K562 (cell line): Measurements from ENCODE around the gene KCNMB4. TPM values are rescaled to one million over a fixed set of nuclear protein-coding genes. Genes with fewer than 3 reads are reported as not detected.

Experiments used
- ATAC-seq: fragments of 200-7000 bp; cut with Tn5 transposase; 3 replicates; pipeline ENCODE4 v1.9.1; 2020; ENCODE audit warnings: moderate library complexity
- BruUV-seq: library from RNA; stranded (reverse); fragments of 400-500 nt; replicated peaks from 2 replicates; lab custom pipeline; 2021; lab: Mats Ljungman, UMichigan
- CTCF ChIA-PET: fragments of 300-600 bp; formaldehyde crosslinking; extraction: SDS; loops from one replicate; lab custom pipeline; 2021; ENCODE audit warnings: low intra/inter-chr PET ratio; lab: Yijun Ruan, JAX
- POLR2A ChIA-PET: fragments of 300-600, 350-650 bp; sonication (Branson Sonifier 250); formaldehyde crosslinking; extraction: SDS; loops from one replicate; lab custom pipeline; 2021; ENCODE audit warnings: antibody characterized with exemption, inconsistent platforms; lab: Yijun Ruan, JAX
- DNase-seq, 4 experiments: peaks; one replicate each; pipeline versions ENCODE4 v3.0.0 to v3.0.0-alpha.2; 2011 to 2018; ENCODE audit warnings: low spot score in 3 of 4, mixed read lengths in 3 of 4; ENCODE audit errors: extremely low read depth in 1 of 4
- FAIRE-seq: peaks from 2 replicates; lab custom pipeline; 2011; peaks lifted over from hg19 to GRCh38; lab: Jason Lieb, UNC
- H2AFZ ChIP-seq: 2 replicates; pipeline ENCODE4 v1.6.0; 2011; ENCODE audit warnings: low read depth, low read length, control low read depth, inconsistent platforms
- H3K27ac ChIP-seq: fragments of 200-600 bp; 3 replicates; pipeline ENCODE4 v1.8.0; 2011; ENCODE audit warnings: low read depth, mild to moderate bottlenecking, control low read depth, inconsistent platforms, low read length, moderate library complexity, mixed read lengths; ENCODE audit errors: extremely low read depth
- H3K27me3 ChIP-seq, 2 experiments: fragments of 300-600 bp in 1 of 2; 2 replicates in 1 of 2; 3 replicates in 1 of 2; pipeline versions ENCODE4 v1.6.0 to v1.8.0; 2011; ENCODE audit warnings: inconsistent platforms in 2 of 2, low read length in 2 of 2, mild to moderate bottlenecking in 1 of 2, mixed read lengths in 1 of 2, moderate library complexity in 1 of 2; ENCODE audit not compliant: control insufficient read depth in 2 of 2, insufficient read depth in 2 of 2
- H3K36me3 ChIP-seq: fragments of 300-600 bp; 3 replicates; pipeline ENCODE4 v1.8.0; 2011; ENCODE audit warnings: mild to moderate bottlenecking, low read length, inconsistent platforms; ENCODE audit not compliant: control insufficient read depth, insufficient read depth
- H3K4me1 ChIP-seq, 2 experiments: fragments of 200-600 bp in 1 of 2; replicated peaks in 1 of 2; 2 replicates in 1 of 2; 3 replicates in 1 of 2; pipeline versions ENCODE4 v1.5.1 to v1.8.0; 2011; ENCODE audit warnings: inconsistent platforms in 2 of 2, low read length in 2 of 2, mild to moderate bottlenecking in 1 of 2, mixed read lengths in 1 of 2, moderate library complexity in 1 of 2; ENCODE audit not compliant: control insufficient read depth in 2 of 2, insufficient read depth in 2 of 2
- H3K4me2 ChIP-seq: 2 replicates; pipeline ENCODE4 v1.6.1; 2011; ENCODE audit warnings: low read length, control low read depth, inconsistent platforms, mixed read lengths; ENCODE audit not compliant: insufficient read depth
- H3K4me3 ChIP-seq: fragments of 200-600 bp; sonication (generic), shearing (Covaris generic); 2 replicates; pipeline ENCODE4 v1.5.1; 2016; ENCODE audit warnings: control low read depth, inconsistent platforms
- H3K79me2 ChIP-seq: fragments of 200-600 bp; 3 replicates; pipeline ENCODE4 v1.8.0; 2011; ENCODE audit warnings: low read length, inconsistent platforms; ENCODE audit not compliant: control insufficient read depth, insufficient read depth
- H3K9ac ChIP-seq, 2 experiments: 2 replicates each; pipeline versions ENCODE4 v1.6.0 to v1.6.1; 2011; ENCODE audit warnings: low read depth in 2 of 2, low read length in 2 of 2, control low read depth in 1 of 2, inconsistent platforms in 1 of 2, mild to moderate bottlenecking in 1 of 2, mixed read lengths in 1 of 2; ENCODE audit not compliant: insufficient read depth in 1 of 2
- H3K9me1 ChIP-seq: one replicate; pipeline ENCODE4 v1.6.0; 2011; ENCODE audit warnings: inconsistent platforms, mild to moderate bottlenecking, low read length, moderate library complexity; ENCODE audit not compliant: control insufficient read depth, insufficient read depth
- H3K9me3 ChIP-seq: replicated peaks from 2 replicates; pipeline ENCODE4 v1.5.1; 2011; ENCODE audit warnings: low read depth, low read length, inconsistent platforms; ENCODE audit not compliant: control insufficient read depth, insufficient read depth
- H4K20me1 ChIP-seq: replicated peaks from 2 replicates; pipeline ENCODE4 v1.6.1; 2011; ENCODE audit warnings: low read length, inconsistent platforms, mixed read lengths; ENCODE audit not compliant: control insufficient read depth, insufficient read depth
- CAMTA2 ChIP-seq: fragments of 250-450 bp; sonication (Bioruptor Pico); conservative IDR thresholded peaks from 2 replicates; pipeline ENCODE4 v1.5.1; 2022
- CBX3 ChIP-seq, 2 experiments: IDR thresholded peaks; 1 replicate in 1 of 2; 2 replicates in 1 of 2; pipeline ENCODE4 v1.6.1; 2012; ENCODE audit warnings: inconsistent platforms in 2 of 2, low read length in 2 of 2, borderline replicate concordance in 1 of 2, control low read depth in 1 of 2
- FOXA1 ChIP-seq: fragments of 450-650 bp; IDR thresholded peaks from 2 replicates; pipeline ENCODE4 v1.6.1; 2016; ENCODE audit warnings: mild to moderate bottlenecking, borderline replicate concordance
- HNRNPK ChIP-seq: fragments of 200-400 bp; formaldehyde crosslinking; IDR thresholded peaks from one replicate; pipeline ENCODE4 v1.6.1; 2018; ENCODE audit warnings: mild to moderate bottlenecking, low read depth, low read length; ENCODE audit not compliant: poor library complexity, severe bottlenecking
- ILF3 ChIP-seq: fragments of 450-650 bp; IDR thresholded peaks from 2 replicates; pipeline ENCODE4 v1.6.1; 2018; ENCODE audit warnings: antibody characterized with exemption, mild to moderate bottlenecking, moderate library complexity, borderline replicate concordance
- LARP7 ChIP-seq: fragments of 450-650 bp; IDR thresholded peaks from 2 replicates; pipeline ENCODE4 v1.6.1; 2016
- NR2C1 ChIP-seq, 2 experiments: fragments of 450-650 bp; IDR thresholded peaks; 2 replicates each; pipeline ENCODE4 v1.6.1; 2017; ENCODE audit warnings: mild to moderate bottlenecking in 2 of 2, antibody characterized with exemption in 1 of 2, inconsistent platforms in 1 of 2, missing compliant biosample characterization in 1 of 2, missing genetic modification characterization in 1 of 2
- SIX5 ChIP-seq, 2 experiments: IDR thresholded peaks; 2 replicates each; pipeline ENCODE4 v1.6.1; 2011; ENCODE audit warnings: low read length in 2 of 2, borderline replicate concordance in 1 of 2, low read depth in 1 of 2, mild to moderate bottlenecking in 1 of 2, moderate library complexity in 1 of 2; ENCODE audit not compliant: insufficient read depth in 1 of 2
- ZNF239 ChIP-seq: fragments of 250-450 bp; sonication (Bioruptor Pico); IDR thresholded peaks from 2 replicates; pipeline ENCODE4 v1.4.0; 2020; ENCODE audit warnings: mild to moderate bottlenecking
- ZNF253 ChIP-seq: fragments of 250-450 bp; sonication (Bioruptor Pico); conservative IDR thresholded peaks from 2 replicates; pipeline ENCODE4 v1.6.1; 2021; ENCODE audit warnings: mild to moderate bottlenecking
- ZNF589 ChIP-seq: fragments of 200-800 bp; sonication (Bioruptor generic); IDR thresholded peaks from 2 replicates; pipeline ENCODE4 v1.6.1; 2016; ENCODE audit warnings: low read depth, missing genetic modification characterization, missing compliant biosample characterization
- ZNF695 ChIP-seq: fragments of 450-650 bp; formaldehyde crosslinking; IDR thresholded peaks from 2 replicates; pipeline ENCODE4 v1.4.0; 2020; ENCODE audit warnings: mild to moderate bottlenecking, moderate library complexity
- WGBS: fragments of 100-300 bp; shearing (Covaris generic); methylation state at CpG from one replicate; pipeline ENCODE4 v1.1.6; 2016; ENCODE audit warnings: low coverage, mixed read lengths; ENCODE audit not compliant: insufficient coverage; ENCODE audit errors: missing lambda C conversion rate; 5-methylcytosine and 5-hydroxymethylcytosine counted together
- in situ Hi-C: fragments of 300-500 bp; cut with MboI; formaldehyde crosslinking; loops from 4 replicates; pipeline ENCODE4 v1.15.0; 2018; ENCODE audit warnings: inconsistent platforms, mixed read lengths
- intact Hi-C: fragments of 100-400 bp; cut with micrococcal nuclease; formaldehyde crosslinking; loops from 2 replicates; pipeline ENCODE4 v1.14.2; 2022
- polyA plus RNA-seq, 8 experiments: library from polyadenylated mRNA; depleted of rRNA in 4 of 8; stranded (reverse) in 5 of 8; unstranded in 3 of 8; fragments of >200 nt; fragmentation: Nextera tagmentation in 2 of 8; fragmentation: Illumina TruSeq in 1 of 8; extraction: Ambion mirVana in 2 of 8; extraction: Trizol in 1 of 8; gene quantifications; 2 replicates each; pipeline versions ENCODE4 v1.2.1 to v1.2.3, GENCODE V29; 2011 to 2014; ENCODE audit warnings: inconsistent platforms in 1 of 8, missing spikeins in 1 of 8
- total RNA-seq, 7 experiments: library from RNA; depleted of rRNA in 6 of 7; stranded (reverse); fragments of >200 nt in 6 of 7; fragmentation: Illumina TruSeq in 2 of 7; extraction: Trizol in 2 of 7; gene quantifications; 2 replicates each; pipeline versions ENCODE4 v1.2.1 to v1.2.3, GENCODE V29; 2011 to 2021; ENCODE audit warnings: low replicate concordance in 1 of 7

KCNMB4 gene
- total and polyA plus RNA-seq, 9 of the 15 experiments (the other 6 are each of a cell fraction or from before 2014, with no cell fraction given) = 0.01 to 0.14 (median 0.06) TPM; not detected in 1

- no peak for TF ChIP-seq SIX5 (IDR thresholded peaks at IDR 0.05; ENCODE audit: borderline replicate concordance in 1 of 2, insufficient read depth in 1 of 2, low read depth in 1 of 2, low read length in 2 of 2)
- TF ChIP-seq, all 486 proteins: peak for 0
These were observed 6.8 kb downstream of the KCNMB4 start (continued) for GRCh38 chr12:70372881-70373280.

GRCh38 chr12:70379846-70380245 lies 13.8 kb downstream of the KCNMB4 start:
- FAIRE-seq (no peak), ATAC-seq (no peak), DNase-seq (no peak)
- Histone ChIP-seq H3K79me2 (no peaks in the 10 kb centered on the region), H3K9ac (no peak overlapping the region), H3K4me1 (no peaks in the 10 kb centered on the region), H3K9me3 (no peaks in the 10 kb centered on the region), H3K36me3 (no peaks in the 10 kb centered on the region), H3K9me1 (no peaks in the 10 kb centered on the region), H3K27ac (no peak overlapping the region), H4K20me1 (no peaks in the 10 kb centered on the region), H3K27me3 (no peaks in the 10 kb centered on the region), H3K4me2 (no peak overlapping the region), H2AFZ (no peak overlapping the region), H3K4me3 (no peak overlapping the region)
- ChIA-PET POLR2A (interaction anchor here (0.8 to 0.9 kb wide), 2 partner anchors 13 to 380 kb away, joined by 3 read pairs; no protein-coding TSS in a partner anchor), CTCF (no interaction called here)
- no TSS peak for BruUV-seq
- intact Hi-C loops = no loop called here
- TF ChIP-seq ZNF695 (CRISPR knock-in tag) (no peak), NR2C1 (IDR thresholded peaks at IDR 0.05) (no peak), NR2C1 (tag; IDR thresholded peaks at IDR 0.05) (no peak), LARP7 (no peak), CBX3 (IDR thresholded peaks at IDR 0.05; ENCODE audit: borderline replicate concordance in 1 of 2, low read length in 2 of 2) (no peak), CAMTA2 (CRISPR knock-in tag) (no peak), ILF3 (no peak), SIX5 (IDR thresholded peaks at IDR 0.05; ENCODE audit: borderline replicate concordance in 1 of 2, insufficient read depth in 1 of 2, low read depth in 1 of 2, low read length in 2 of 2) (no peak), FOXA1 (no peak), ZNF239 (CRISPR knock-in tag) (no peak), ZNF253 (CRISPR knock-in tag) (no peak), HNRNPK (no peak), ZNF589 (CRISPR knock-in tag) (no peak)
- WGBS = 0% methylated on average over 1 of the region's 1 CpG
- in situ Hi-C loops = no loop called here
